GM12891 (cell line): ENCODE data around the gene MYO9A.

Experiments used
- DNase-seq: peaks from one replicate; pipeline ENCODE4 v3.0.0; 2011; ENCODE audit warnings: low spot score; ENCODE audit not compliant: insufficient read length
- FAIRE-seq: peaks from 2 replicates; lab custom pipeline; 2011; peaks lifted over from hg19 to GRCh38; lab: Jason Lieb, UNC
- PAX5 ChIP-seq: IDR thresholded peaks from 2 replicates; pipeline ENCODE4 v1.6.1; 2011; ENCODE audit warnings: low read length, moderate library complexity, mild to moderate bottlenecking; ENCODE audit not compliant: insufficient read depth, severe bottlenecking
- POLR2A ChIP-seq: IDR thresholded peaks from 2 replicates; pipeline ENCODE4 v1.6.1; 2011; ENCODE audit warnings: low read depth, low read length, control low read depth
- POLR2AphosphoS5 ChIP-seq: IDR thresholded peaks from 2 replicates; pipeline ENCODE4 v1.6.1; 2011; ENCODE audit warnings: low read depth, low read length, control low read depth
- POU2F2 ChIP-seq: IDR thresholded peaks from 2 replicates; pipeline ENCODE4 v1.6.1; 2011; ENCODE audit warnings: low read depth, mild to moderate bottlenecking, control low read depth, low read length, moderate library complexity
- SPI1 ChIP-seq: IDR thresholded peaks from 2 replicates; pipeline ENCODE4 v1.6.1; 2011; ENCODE audit warnings: low read depth, low read length, control low read depth
- TAF1 ChIP-seq: IDR thresholded peaks from 2 replicates; pipeline ENCODE4 v1.6.1; 2011; ENCODE audit warnings: low read depth, low read length, control low read depth

The MYO9A gene

DNA sequence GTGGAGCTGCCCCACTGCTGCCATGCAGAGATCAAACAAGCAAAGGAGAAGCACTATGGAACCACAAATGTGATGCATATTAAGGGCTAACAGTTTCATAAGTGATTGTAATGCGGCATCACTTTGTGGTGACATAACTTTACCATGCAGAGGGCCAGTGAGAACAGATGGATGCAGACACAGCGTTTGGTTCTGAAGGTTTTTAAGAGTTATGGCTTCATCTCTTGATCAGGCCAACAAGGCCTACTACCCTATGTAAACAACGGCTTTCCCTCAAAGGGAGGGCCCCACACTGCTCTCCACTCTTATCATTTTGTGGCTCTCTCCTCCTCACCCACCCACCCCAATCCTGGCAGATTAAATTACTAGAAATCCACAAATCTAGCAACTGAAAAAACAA is 294.1 kb downstream of the MYO9A start:
- TF ChIP-seq POLR2AphosphoS5 (no peak), PAX5 (no peak), POLR2A (no peak), SPI1 (no peak), TAF1 (no peak), POU2F2 (no peak)
- DNase-seq (no peak), FAIRE-seq (no peak)

DNA sequence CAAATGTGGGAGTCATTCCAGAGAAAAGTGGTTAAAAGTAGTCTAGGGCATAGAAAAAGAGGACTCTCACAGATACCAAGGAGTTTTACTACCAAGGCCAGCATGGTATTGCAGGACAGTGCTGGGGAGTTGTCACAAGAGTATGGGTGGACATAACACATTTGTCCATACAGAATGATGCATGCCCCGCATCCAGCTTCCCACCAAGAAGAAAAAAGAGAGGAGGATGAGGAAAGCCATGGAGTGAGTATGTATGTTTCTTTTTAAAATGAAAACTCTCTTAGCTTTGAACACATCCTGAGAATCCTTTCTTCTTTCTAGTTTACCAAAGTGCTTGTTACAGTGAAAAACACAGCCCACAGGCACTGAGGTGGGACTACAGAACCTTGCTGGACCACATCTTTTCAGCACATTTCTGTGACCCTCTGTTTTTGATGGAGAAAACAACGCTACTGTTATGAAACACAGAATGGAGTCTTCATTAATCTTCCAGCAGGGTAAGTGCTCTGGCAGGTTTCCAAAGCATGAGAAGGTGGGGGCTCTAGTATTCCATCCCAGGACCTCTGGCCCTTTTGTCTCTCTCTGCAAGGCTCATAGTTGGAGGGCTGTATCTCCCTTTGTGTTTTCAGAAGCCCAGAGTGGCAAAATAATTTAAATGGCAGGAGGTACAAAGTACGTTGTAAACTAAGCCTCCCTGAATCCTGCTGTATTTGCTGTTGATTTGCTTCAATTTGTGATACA is 294.9 kb downstream of the MYO9A start:
- FAIRE-seq (no peak), DNase-seq (no peak)
- no peak for TF ChIP-seq SPI1
- TF ChIP-seq TAF1, result no peak
- TF ChIP-seq POU2F2, result no peak
- TF ChIP-seq POLR2AphosphoS5, result no peak
- TF ChIP-seq POLR2A, result no peak
- TF ChIP-seq PAX5, result no peak

DNA sequence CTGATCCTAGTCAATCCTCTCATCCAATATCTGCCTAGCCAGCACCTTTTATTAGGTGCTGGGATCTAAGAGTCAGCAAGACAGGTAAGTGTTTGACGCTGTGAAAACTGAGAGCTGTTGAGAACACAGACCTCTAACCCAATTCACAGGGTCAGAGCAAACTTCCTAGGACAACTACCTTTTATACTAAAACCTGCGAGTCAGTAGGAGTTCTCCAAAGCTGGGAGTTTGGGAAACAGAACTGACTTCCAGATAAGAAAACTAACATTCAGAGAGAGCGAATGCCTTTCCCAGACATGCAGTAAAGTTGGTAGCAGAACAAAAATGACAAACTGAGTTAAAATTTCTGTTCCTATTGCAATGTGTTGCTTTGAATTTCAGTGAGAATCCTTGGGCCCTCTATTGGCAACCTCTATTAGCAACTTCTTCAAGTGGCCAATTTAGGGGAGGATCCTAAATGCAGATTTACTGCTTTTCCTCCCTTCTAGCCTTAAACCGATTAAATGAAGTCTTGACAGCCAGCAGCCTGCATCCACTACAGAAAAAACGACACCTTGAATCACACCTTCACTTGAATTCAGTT is 296.3 kb downstream of the MYO9A start:
- DNase-seq, result no peak
- TF ChIP-seq POU2F2 (no peak), POLR2AphosphoS5 (no peak), SPI1 (no peak), POLR2A (no peak), TAF1 (no peak), PAX5 (no peak)
- FAIRE-seq, result no peak

DNA sequence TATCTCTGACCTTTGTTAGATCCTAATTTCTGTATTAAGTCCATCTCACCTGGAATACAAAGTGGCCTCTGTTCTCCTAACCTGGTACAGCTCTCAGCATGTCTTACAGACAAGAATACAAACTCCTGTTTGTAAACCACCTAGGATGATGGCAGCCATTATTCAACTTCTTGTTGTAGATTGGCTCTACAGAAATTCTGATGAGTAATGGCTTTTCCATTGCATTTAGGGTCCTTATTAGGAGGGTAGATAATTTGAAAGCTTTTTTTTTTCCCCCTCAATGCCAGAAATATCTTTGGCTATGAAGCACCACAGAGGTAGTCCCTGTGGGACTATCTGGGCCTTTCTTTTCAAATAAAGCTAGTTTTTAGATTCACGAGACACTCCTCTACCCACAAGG is 297.8 kb downstream of the MYO9A start:
- DNase-seq, result no peak
- no peak for TF ChIP-seq TAF1
- no peak for TF ChIP-seq POLR2AphosphoS5
- TF ChIP-seq PAX5, result no peak
- TF ChIP-seq POLR2A, result no peak
- TF ChIP-seq POU2F2, result no peak
- TF ChIP-seq SPI1, result no peak
- no peak for FAIRE-seq

DNA sequence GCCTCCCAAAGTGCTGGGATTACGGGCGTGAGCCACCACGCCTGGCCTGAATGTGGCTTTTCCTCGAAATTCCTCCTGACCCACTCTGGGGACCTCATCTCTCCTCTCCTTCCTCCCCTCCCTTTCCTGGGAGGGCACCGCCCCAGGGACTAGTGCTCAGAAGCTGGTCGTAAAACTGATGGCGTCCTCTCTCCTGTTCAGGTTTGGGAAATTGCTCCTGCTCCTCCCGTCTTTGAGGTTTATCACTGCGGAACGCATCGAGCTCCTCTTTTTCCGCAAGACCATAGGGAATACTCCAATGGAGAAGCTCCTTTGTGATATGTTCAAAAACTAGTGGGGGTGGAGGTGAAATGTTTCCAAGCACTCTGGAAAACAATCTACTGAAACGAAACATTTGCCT is 300.6 kb downstream of the MYO9A start:
- no peak for FAIRE-seq
- TF ChIP-seq PAX5 (no peak), SPI1 (no peak), TAF1 (no peak), POLR2A (no peak), POLR2AphosphoS5 (no peak), POU2F2 (no peak)
- DNase-seq, result no peak

DNA sequence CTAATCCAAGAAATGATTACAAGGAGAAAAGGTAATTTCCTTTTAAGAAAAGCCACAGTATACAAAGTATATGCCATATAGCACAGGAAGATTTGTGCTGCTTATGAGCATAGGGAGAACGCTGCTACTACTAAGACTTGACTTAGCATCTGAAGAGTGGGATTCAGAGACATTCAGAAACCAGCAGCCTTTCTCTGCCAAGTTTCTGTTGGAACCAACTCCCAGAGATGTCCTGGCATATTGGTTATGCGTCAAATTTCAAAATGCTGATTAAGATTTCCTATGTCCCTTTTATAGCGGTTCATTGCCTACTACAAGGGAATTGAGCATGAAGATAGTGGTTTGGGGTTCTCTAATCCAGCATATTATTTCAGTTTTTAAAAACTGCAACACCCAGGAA is 302.6 kb downstream of the MYO9A start:
- TF ChIP-seq POU2F2 (no peak), POLR2A (no peak), SPI1 (no peak)
- FAIRE-seq (no peak), DNase-seq (no peak)

DNA sequence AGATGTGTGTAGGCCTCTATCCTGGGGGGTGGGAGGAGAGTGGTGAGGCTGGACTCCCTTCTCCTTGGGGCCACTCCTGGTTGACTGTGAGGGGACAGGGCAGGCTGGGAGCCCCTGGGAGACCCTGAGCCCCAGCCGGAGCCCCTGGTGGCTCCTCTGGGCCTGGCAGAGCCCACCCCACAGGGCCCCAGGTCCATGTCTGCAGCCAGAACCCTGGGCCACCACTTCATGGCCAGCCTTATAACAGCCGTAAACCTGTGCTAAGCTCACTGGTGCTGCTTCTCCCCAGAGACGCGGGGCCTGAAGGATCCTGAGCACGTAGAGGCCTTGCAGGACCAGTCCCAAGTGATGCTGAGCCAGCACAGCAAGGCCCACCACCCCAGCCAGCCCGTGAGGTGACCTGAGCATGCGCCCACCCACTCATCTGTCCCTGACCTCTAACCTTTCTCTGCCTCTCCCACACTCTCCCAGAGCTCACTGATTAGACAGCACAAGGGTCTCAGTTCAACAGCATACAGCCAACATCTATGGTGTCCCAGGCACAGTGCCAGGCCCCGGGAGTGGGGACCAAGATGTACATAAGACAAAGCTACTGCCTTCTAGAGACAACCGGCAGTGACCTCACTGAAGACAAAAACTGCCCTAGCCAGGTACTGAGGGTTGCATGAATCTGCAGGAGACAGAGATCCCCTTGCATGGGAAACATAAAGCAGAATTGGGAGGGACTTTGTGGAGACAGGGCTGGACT is 304.1 kb downstream of the MYO9A start:
- DNase-seq, result no peak
- TF ChIP-seq TAF1, result no peak
- no peak for TF ChIP-seq SPI1
- no peak for TF ChIP-seq POLR2A
- no peak for TF ChIP-seq PAX5
- no peak for TF ChIP-seq POU2F2
- TF ChIP-seq POLR2AphosphoS5, result no peak
- no peak for FAIRE-seq

DNA sequence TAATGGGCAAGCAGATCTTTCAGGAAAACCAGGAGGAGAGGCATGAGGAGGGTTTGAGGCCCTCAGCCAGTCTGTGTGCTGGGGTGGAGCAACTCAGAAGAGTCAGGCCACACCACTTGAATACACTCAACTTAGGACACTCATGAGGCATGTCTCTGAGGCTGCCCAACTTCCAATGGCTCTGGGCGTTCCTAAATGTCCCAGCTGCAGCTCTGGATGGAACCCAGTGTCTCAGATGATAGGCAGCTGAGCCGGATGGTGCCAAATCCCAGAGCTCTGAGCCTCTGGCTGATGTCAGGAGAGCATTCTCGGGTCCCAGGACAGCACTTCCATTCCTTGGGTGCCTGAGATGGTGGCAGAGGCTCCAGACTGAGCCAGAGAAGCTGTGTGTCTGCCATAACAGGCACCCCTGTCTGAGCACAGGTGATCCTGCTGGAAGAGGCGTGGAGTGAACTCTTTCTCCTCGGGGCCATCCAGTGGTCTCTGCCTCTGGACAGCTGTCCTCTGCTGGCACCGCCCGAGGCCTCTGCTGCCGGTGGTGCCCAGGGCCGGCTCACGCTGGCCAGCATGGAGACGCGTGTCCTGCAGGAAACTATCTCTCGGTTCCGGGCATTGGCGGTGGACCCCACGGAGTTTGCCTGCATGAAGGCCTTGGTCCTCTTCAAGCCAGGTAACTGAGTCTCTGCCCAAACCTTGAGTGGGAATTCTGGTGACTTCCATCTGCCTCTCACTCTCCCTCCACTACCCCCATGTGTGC is 304.8 kb downstream of the MYO9A start:
- DNase-seq, result no peak
- FAIRE-seq, result no peak
- no peak for TF ChIP-seq PAX5
- TF ChIP-seq TAF1, result no peak

DNA sequence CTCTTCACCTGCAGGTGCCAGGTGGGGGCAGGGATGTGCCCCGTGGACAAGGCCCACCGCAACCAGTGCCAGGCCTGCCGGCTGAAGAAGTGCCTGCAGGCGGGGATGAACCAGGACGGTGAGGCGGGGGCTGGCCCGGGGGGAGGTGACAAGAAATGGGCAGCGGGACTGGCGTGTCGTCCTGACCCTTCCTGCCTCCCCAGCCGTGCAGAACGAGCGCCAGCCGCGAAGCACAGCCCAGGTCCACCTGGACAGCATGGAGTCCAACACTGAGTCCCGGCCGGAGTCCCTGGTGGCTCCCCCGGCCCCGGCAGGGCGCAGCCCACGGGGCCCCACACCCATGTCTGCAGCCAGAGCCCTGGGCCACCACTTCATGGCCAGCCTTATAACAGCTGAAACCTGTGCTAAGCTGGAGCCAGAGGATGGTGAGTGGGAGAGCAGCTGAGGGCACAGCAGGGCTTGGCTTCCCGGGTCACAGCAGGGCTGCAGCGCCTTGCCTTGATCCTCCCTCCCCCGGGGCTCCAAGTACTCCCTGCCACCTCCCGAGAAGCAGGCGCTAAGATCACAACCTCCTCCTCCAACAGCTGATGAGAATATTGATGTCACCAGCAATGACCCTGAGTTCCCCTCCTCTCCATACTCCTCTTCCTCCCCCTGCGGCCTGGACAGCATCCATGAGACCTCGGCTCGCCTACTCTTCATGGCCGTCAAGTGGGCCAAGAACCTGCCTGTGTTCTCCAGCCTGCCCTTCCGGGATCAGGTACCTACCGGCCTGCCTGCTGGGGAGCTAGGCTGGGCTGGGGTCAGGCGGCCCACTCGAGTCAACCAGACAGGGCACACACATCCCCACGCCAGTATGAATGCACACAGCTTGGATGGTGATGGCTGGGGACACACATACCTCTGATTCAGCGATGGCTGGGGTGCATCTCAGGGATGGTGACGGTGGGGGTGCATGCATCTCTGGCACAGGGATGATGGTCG is 305.9 kb downstream of the MYO9A start:
- FAIRE-seq, result no peak
- no peak for DNase-seq
- no peak for TF ChIP-seq SPI1
- TF ChIP-seq TAF1, result no peak
- no peak for TF ChIP-seq POLR2A
